ENCODE measurements around the gene PIH1D2.
"Not testable (repeated sequence)": the region's sequence is repeated elsewhere in the genome, so short reads cannot be mapped to it uniquely, and the experiment has no call there.

PIH1D2 gene

DNA sequence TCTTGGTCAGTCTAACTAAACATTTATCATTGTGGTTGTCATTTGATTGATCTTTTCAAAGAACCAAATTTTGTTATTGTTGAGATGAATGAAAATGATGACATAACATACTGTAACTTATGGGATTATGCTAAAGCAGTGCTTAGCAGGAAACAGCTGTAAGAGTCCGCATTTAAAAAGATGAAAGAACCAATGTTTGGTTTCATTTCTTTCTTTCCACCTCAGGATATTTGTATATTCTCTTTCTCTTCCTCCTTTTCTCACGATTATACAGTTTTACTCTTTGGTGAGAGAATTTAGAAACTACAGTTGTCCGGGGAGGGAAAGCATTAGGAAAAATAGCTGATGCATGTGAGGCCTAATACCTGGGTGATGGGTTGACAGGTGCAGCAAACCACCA is 23.1 kb downstream of the PIH1D2 start:
- DNase-seq: no peak

DNA sequence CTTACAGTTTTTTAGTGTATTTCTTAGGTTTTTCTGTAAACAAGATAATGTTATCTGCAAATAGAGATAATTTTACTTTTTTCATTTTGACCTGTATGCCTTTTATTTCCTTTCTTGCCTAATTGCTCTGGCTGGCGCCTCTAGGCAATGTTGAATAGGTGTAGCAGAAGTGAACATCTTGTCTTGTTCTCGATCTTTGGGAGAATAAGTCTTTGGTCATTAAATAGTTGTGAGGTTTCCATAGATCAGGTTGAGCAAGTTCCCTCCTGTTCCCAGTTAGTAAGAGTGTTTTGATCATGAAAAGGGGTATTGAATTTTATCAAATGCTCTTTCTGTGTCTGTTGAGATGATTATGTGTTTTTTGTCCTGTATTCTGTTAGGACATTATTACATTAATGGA is 24.0 kb downstream of the PIH1D2 start:
- no peak for DNase-seq

- DNase-seq: not testable (repeated sequence)
Measured at GRCh38 chr11:112048256-112048655, 25.6 kb downstream of the PIH1D2 start.

DNA sequence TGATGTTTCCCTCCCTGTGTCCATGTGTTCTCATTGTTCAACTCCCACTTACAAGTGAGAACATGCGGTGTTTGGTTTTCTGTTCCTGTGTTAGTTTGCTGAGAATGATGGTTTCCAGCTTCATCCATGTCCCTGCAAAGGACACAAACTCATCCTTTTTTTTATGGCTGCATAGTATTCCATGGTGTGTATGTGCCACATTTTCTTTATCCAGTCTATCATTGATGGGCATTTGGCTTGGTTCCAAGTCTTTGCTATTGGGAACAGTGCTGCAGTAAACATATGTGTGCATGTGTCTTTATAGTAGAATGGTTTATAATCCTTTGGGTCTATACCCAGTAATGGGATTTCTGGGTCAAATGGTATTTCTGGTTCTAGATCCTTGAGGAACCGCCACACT is 27.2 kb downstream of the PIH1D2 start:
- not testable (repeated sequence) for DNase-seq

- DNase-seq: no peak
Measured at GRCh38 chr11:112044961-112045360, 28.9 kb downstream of the PIH1D2 start.

DNA sequence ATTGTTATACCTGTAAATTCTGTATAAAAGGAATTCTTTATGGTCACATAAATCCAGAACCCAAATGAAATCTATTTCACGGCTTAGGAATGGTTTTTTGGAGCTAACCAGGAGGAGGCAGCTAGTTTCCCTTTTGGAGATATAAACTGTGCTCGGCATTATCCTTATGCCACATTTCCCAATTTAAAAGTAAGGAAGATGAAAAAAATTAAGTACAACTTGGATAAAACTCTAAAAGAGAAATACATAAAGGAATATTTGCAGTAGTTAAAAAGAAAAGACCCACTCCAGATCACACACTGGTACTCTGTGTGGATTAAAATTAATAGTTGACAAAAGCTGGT is 30.9 kb downstream of the PIH1D2 start:
- no peak for DNase-seq

DNA sequence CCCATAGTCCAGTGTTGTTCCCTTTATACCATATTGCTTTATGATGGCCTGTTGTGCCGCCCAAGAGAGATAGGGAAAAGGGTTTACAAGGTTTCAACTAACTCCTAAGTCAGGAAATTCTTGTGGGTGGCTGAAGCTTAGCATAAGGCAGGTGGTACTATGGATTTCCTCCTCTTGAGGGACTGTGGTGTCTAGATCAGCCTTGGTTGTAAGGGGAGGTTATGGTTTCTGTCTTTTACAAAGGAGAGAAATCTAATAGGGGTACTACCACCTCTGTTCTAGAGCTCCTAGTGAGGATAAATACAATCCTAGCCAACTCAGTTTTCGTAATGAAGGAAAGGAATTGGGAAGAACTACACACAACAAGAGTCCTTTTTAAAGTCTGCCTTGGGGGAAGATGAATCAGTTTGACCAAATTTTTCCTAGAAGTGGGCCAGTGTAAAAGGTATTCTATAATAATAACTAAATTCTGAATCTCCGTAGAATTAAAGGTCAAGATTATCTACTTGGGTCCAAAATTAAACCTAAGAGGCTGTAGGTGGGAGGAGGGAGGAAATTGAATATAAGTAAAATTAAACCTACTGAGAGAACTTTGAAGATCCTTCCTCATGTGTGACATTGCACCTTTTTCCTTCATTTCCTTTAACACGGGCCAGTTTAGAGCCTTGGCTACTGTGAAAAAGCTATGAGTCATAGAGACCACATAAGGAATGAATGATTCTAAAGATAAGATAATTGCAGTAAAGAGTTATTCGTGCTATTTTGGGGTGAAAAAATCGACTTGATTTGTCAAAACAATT is 31.5 kb downstream of the PIH1D2 start:
- no peak for DNase-seq

DNA sequence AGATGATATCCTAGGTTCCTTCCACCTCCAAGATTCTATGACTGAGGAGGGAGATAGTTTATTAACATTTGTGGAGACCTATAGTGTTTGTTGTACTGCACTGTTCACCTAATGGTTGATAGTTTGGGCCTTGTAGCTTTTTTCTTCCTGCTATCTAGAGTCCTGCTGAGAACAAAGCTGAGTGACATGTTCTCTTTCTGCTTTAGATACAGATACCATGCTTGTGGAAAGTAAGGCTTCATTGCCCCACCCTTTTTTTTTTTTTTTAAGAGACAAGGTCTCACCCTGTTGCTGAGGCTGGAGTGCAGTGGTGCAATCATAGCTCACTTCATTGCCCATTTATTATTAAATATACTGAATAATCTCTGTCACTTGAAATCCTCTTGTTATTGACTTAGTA is 36.3 kb downstream of the PIH1D2 start:
- DNase-seq: no peak

DNA sequence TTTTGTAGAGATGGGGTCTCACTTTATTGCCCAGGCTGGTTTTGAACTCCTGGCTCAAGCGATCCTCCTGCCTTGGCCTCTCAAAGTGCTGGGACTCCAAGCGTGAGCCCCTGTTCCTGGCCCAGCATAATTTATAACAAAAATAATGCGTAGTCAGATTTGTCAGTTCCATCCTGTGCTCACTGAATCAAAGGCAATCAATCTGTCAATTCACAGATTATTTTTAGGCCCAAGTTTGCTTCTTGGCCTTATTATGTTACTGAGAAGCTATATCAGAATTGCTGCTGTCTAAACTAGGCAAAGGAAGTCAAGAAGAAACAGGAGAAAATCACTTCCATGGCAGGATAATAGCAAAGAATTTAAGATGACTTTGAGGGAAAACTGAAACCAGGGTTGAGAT is 39.9 kb downstream of the PIH1D2 start:
- DNase-seq: no peak

GRCh38 chr11:112029460-112029859 is 44.4 kb downstream of the PIH1D2 start:
- no peak for DNase-seq

- DNase-seq: not testable (repeated sequence)
Measured at GRCh38 chr11:112026784-112027410, 46.9 kb downstream of the PIH1D2 start.

GRCh38 chr11:112025707-112026106 is 48.1 kb downstream of the PIH1D2 start:
- no peak for DNase-seq

DNA sequence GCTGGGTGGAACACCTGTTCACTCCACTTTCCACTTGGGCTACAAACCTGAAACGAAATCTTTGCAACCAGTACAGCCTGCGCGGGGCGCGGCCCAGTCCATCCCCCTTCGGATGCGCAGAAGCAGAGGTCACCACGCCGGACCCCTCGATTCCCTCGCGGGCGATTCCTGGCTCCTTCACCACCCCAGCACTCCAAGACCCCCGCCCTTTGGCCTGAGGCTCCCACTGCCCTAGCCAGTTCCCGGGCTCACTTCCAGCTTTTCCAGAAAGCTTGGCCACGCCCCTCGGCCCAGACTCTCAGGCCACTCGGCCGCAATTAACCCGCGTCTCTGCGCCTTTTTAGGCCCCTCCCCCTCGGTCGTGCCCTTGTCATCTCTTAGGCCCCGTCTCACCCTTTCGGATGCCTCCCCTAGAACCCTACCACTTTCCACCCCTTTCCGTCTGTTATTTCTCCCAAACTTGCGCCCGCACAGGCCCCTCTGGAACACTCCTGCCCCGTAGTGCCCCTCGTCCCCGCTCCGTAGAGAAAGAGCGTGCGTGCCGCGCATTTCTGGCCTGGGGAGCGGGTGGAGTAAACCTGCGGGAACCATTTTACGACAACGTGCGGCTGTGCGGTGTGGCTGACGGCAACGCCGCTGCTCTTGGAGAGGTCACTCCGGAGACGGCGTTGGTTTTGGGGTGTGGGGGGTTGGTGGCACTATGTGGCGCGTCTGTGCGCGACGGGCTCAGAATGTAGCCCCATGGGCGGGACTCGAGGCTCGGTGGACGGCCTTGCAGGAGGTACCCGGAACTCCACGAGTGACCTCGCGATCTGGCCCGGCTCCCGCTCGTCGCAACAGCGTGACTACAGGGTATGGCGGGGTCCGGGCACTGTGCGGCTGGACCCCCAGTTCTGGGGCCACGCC is 48.8 kb downstream of the PIH1D2 start, which contains the start of gene DLAT:
Gene DLAT, plus strand, starts transcription at position 636 of the 906 bp plus-strand sequence. Its CDS starts 65 bp downstream, at position 701.
- peak; percentile 88 for DNase-seq

DNA sequence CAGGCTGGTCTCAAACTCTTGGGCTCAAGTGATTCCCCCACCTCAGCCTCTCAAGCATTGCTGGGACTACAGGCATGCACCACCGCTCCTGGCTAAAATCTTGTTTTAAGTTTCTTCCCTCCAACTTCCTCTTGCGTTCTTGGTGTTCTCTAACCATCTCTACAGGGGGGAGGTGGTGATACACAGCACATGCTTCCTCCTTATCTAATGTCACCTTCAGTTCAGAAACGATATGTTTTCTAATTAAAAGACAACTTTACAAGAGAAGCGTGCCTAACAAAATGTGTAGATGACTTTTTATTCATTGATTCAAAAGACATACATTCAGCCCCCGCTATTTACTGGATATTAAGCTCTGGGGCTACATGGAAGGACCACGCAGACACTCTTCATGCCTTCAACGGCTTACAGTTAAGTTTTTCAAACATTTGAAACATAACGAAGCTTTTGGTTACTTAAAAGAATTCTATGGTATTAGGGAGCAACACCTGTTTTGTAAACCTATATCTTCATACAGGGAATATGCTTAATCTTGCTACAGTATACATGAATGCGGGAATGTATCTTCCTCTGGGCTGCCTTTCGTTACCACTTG is 49.5 kb downstream of the PIH1D2 start:
- no peak for DNase-seq

- no peak for DNase-seq
Measured at GRCh38 chr11:112023104-112023503, 50.7 kb downstream of the PIH1D2 start.

GRCh38 chr11:112019066-112019465 is 54.8 kb downstream of the PIH1D2 start:
- DNase-seq: no peak

Measured in NCI-H2171 (cell line).